GM23248 (cell line): ENCODE data around the gene RNASEL. TPM values are rescaled to one million over a fixed set of nuclear protein-coding genes. Genes with fewer than 3 reads are reported as not detected.

ENCODE experiments used
- DNase-seq: peaks from one replicate; pipeline ENCODE4 v3.0.0-alpha.2; 2015
- H2AFZ ChIP-seq: fragments of 200-600 bp; sonication (generic); 2 replicates; pipeline ENCODE4 v1.6.1; 2016; ENCODE audit warnings: antibody characterized with exemption
- H3F3A ChIP-seq: fragments of 200-600 bp; sonication (generic); 2 replicates; pipeline ENCODE4 v1.6.1; 2016; ENCODE audit warnings: mild to moderate bottlenecking, antibody characterized with exemption, mixed run types; ENCODE audit not compliant: insufficient read depth
- H3K27ac ChIP-seq: fragments of 200-600 bp; sonication (generic); 2 replicates; pipeline ENCODE4 v1.5.1; 2016; ENCODE audit warnings: mild to moderate bottlenecking
- H3K27me3 ChIP-seq: fragments of 200-600 bp; sonication (generic); replicated peaks from 2 replicates; pipeline ENCODE4 v1.6.1; 2016; ENCODE audit warnings: mild to moderate bottlenecking; ENCODE audit not compliant: insufficient read depth
- H3K36me3 ChIP-seq: fragments of 200-600 bp; sonication (generic); 2 replicates; pipeline ENCODE4 v1.6.1; 2016; ENCODE audit warnings: low read depth, mild to moderate bottlenecking
- H3K4me1 ChIP-seq: fragments of 200-600 bp; sonication (generic); 2 replicates; pipeline ENCODE4 v1.6.1; 2016; ENCODE audit warnings: mild to moderate bottlenecking; ENCODE audit not compliant: insufficient read depth
- H3K4me2 ChIP-seq: fragments of 200-600 bp; sonication (generic); one replicate; pipeline ENCODE4 v1.6.1; 2016; ENCODE audit warnings: mild to moderate bottlenecking; ENCODE audit not compliant: unreplicated experiment
- H3K4me3 ChIP-seq: fragments of 200-600 bp; sonication (generic); 2 replicates; pipeline ENCODE4 v1.5.1; 2016; ENCODE audit warnings: mild to moderate bottlenecking
- H3K79me2 ChIP-seq: fragments of 200-600 bp; sonication (generic); 2 replicates; pipeline ENCODE4 v1.6.1; 2016; ENCODE audit warnings: mild to moderate bottlenecking; ENCODE audit not compliant: insufficient read depth
- H3K9ac ChIP-seq: fragments of 200-600 bp; sonication (generic); 2 replicates; pipeline ENCODE4 v1.6.1; 2016; ENCODE audit warnings: mild to moderate bottlenecking
- H3K9me2 ChIP-seq: fragments of 200-600 bp; sonication (generic); 2 replicates; pipeline ENCODE4 v1.6.1; 2016; ENCODE audit warnings: mixed run types, mild to moderate bottlenecking, moderate library complexity; ENCODE audit not compliant: insufficient read depth
- H3K9me3 ChIP-seq: fragments of 200-600 bp; sonication (generic); one replicate; pipeline ENCODE4 v1.6.1; 2017; ENCODE audit warnings: low read depth
- H4K20me1 ChIP-seq: fragments of 200-600 bp; sonication (generic); 2 replicates; pipeline ENCODE4 v1.6.0; 2016; ENCODE audit not compliant: insufficient read depth
- EZH2 ChIP-seq: fragments of 200-600 bp; sonication (generic); IDR thresholded peaks from 2 replicates; pipeline ENCODE4 v1.6.1; 2018; ENCODE audit warnings: antibody characterized with exemption, mild to moderate bottlenecking; ENCODE audit not compliant: insufficient read depth, poor library complexity, severe bottlenecking
- EZH2phosphoT487 ChIP-seq: fragments of 200-600 bp; sonication (generic); IDR thresholded peaks from 2 replicates; pipeline ENCODE4 v1.6.1; 2018; ENCODE audit warnings: antibody characterized with exemption, moderate library complexity, mild to moderate bottlenecking, low read depth; ENCODE audit not compliant: insufficient read depth
- WGBS, 2 experiments: methylation state at CpG; one replicate each; pipeline ENCODE4 v1.1.6; 2015 to 2017; ENCODE audit warnings: low lambda C conversion rate in 2 of 2, low coverage in 1 of 2; ENCODE audit errors: missing lambda C conversion rate in 2 of 2; 5-methylcytosine and 5-hydroxymethylcytosine counted together
- in situ Hi-C: fragments of 300-500 bp; cut with MboI; formaldehyde crosslinking; loops from 2 replicates; pipeline ENCODE4 v1.15.0; 2020
- polyA plus RNA-seq: library from polyadenylated mRNA; unstranded; fragments of >200 nt; fragmentation: Nextera tagmentation; extraction: Ambion mirVana; gene quantifications from 2 replicates; pipeline ENCODE4 v1.2.1, GENCODE V29; 2016
- total RNA-seq: library from RNA; depleted of rRNA; stranded (reverse); fragments of >200 nt; shearing (Covaris generic); gene quantifications from 2 replicates; pipeline ENCODE4 v1.2.3, GENCODE V29; 2014

The RNASEL gene
- total and polyA plus RNA-seq, 2 experiments from 2014 or later: 7.9 to 10.1 TPM

GRCh38 chr1:182630586-182630985 is 41.5 kb upstream of the RNASEL start:
- WGBS, 2 experiments: 84 to 88% methylated on average over 1 of the region's 1 CpG
- Histone ChIP-seq H3K9me3 (no peaks in the 10 kb centered on the region), H3K4me3 (no peak overlapping the region), H3K4me1 (peaks cover 7% of the 10 kb centered on the region), H3K9ac (no peak overlapping the region), H3K9me2 (no peaks in the 10 kb centered on the region), H3K4me2 (no peak overlapping the region), H3K79me2 (no peaks in the 10 kb centered on the region), H3K36me3 (no peaks in the 10 kb centered on the region), H2AFZ (no peak overlapping the region), H3K27ac (no peak overlapping the region), H3K27me3 (no peaks in the 10 kb centered on the region), H3F3A (no peaks in the 10 kb centered on the region), H4K20me1 (no peaks in the 10 kb centered on the region)
- in situ Hi-C loops: no loop called here
- no peak for DNase-seq
- TF ChIP-seq EZH2phosphoT487 (no peak), EZH2 (no peak)

DNA sequence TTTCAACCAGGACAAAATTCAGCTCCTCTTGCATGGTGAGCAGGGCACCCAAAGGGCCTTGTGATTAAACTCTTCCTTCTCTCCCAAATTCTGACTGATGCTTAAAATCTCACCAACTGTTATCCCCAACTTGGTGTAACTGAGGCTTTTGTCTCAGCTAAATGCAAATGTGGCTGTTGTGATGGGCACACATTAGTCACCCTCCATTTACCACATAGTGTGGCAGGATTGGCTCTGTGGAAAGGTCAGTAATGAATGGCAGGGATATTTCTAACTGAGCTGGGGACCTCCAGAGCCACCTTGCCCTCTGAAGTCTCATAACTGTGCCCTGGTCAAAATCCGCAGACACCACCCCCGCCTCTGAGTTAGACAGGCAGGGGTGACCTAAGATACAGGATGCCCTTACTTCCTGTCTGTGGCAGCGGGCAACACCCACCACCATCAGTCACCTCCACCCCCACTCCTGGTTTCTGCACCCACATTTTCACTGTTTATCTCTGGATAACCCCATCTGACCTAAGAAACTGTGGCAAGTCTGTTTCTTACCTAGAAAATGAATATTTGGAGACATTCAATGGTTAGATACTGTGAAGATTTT is 40.5 kb upstream of the RNASEL start:
- no peak overlapping the region for H3K4me2 ChIP-seq
- H3K9me3 ChIP-seq: no peaks in the 10 kb centered on the region
- H2AFZ ChIP-seq: no peak overlapping the region
- peaks cover 7% of the 10 kb centered on the region for H3K4me1 ChIP-seq
- WGBS, 2 experiments: 69 to 83% methylated on average over 3 of the region's 3 CpGs
- no peaks in the 10 kb centered on the region for H3K27me3 ChIP-seq
- TF ChIP-seq EZH2phosphoT487 (no peak), EZH2 (no peak)
- no peak overlapping the region for H3K9ac ChIP-seq
- no peaks in the 10 kb centered on the region for H3K36me3 ChIP-seq
- H3K9me2 ChIP-seq: no peaks in the 10 kb centered on the region
- no peaks in the 10 kb centered on the region for H3F3A ChIP-seq
- no peaks in the 10 kb centered on the region for H4K20me1 ChIP-seq
- no peak for DNase-seq
- no peak overlapping the region for H3K27ac ChIP-seq
- in situ Hi-C loops: no loop called here
- H3K79me2 ChIP-seq: no peaks in the 10 kb centered on the region
- H3K4me3 ChIP-seq: no peak overlapping the region

DNA sequence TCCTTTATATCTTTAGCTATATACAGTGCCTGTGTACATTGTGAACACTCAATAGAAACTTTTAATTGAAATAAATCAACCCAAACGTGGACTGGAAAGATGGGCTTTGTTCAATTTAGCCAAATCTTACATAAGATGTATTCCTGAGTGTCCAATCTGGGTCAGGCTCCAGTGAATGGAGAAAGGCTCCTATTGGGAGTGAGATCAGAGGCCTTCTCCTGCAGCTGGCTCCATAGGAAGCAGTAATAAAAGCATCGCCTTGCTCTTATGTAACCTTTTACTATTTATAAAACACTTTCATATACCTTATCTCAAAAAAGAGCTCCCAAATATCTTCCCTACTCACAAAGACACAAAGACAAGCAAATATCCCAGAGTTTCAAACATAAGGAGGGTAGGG is 40.0 kb upstream of the RNASEL start:
- no peak overlapping the region for H3K9ac ChIP-seq
- TF ChIP-seq EZH2phosphoT487 (no peak), EZH2 (no peak)
- no peak overlapping the region for H3K4me2 ChIP-seq
- no peak overlapping the region for H3K4me3 ChIP-seq
- no peaks in the 10 kb centered on the region for H3F3A ChIP-seq
- H3K27ac ChIP-seq: no peak overlapping the region
- in situ Hi-C loops: no loop called here
- no peak for DNase-seq
- H3K4me1 ChIP-seq: peaks cover 7% of the 10 kb centered on the region
- H3K36me3 ChIP-seq: no peaks in the 10 kb centered on the region
- H3K27me3 ChIP-seq: no peaks in the 10 kb centered on the region
- no peak overlapping the region for H2AFZ ChIP-seq
- no peaks in the 10 kb centered on the region for H3K79me2 ChIP-seq
- WGBS, 2 experiments: 55 to 57% methylated on average over 2 of the region's 2 CpGs
- H4K20me1 ChIP-seq: no peaks in the 10 kb centered on the region
- H3K9me2 ChIP-seq: no peaks in the 10 kb centered on the region
- no peaks in the 10 kb centered on the region for H3K9me3 ChIP-seq

DNA sequence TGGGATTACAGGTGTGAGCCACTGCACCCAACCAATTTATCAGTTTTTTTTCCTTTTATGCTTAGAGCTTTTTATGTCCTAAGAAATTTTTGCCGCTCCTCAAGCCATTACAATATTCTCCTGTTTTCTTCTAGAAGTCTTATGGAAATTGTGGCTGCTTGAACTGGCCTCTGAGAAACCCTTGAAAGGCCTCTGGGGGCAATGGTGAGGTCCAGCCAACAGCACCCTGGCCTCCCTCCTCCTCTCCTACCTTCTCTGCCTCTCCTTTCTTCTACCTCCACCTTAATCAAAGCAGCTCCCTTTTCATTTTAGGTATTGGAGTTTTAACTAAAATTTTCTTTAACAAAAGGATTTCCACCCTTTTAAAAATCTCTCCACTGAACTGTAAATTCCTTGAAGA is 39.6 kb upstream of the RNASEL start:
- H3F3A ChIP-seq: no peaks in the 10 kb centered on the region
- H2AFZ ChIP-seq: no peak overlapping the region
- peaks cover 7% of the 10 kb centered on the region for H3K4me1 ChIP-seq
- H3K79me2 ChIP-seq: no peaks in the 10 kb centered on the region
- WGBS, 2 experiments: 94 to 100% methylated on average over 1 of the region's 1 CpG
- H3K9me2 ChIP-seq: no peaks in the 10 kb centered on the region
- H3K9me3 ChIP-seq: no peaks in the 10 kb centered on the region
- no peak overlapping the region for H3K4me2 ChIP-seq
- in situ Hi-C loops: no loop called here
- H3K36me3 ChIP-seq: no peaks in the 10 kb centered on the region
- DNase-seq: no peak
- no peaks in the 10 kb centered on the region for H3K27me3 ChIP-seq
- no peaks in the 10 kb centered on the region for H4K20me1 ChIP-seq
- H3K4me3 ChIP-seq: no peak overlapping the region
- no peak overlapping the region for H3K9ac ChIP-seq
- TF ChIP-seq EZH2phosphoT487 (no peak), EZH2 (no peak)
- H3K27ac ChIP-seq: no peak overlapping the region

DNA sequence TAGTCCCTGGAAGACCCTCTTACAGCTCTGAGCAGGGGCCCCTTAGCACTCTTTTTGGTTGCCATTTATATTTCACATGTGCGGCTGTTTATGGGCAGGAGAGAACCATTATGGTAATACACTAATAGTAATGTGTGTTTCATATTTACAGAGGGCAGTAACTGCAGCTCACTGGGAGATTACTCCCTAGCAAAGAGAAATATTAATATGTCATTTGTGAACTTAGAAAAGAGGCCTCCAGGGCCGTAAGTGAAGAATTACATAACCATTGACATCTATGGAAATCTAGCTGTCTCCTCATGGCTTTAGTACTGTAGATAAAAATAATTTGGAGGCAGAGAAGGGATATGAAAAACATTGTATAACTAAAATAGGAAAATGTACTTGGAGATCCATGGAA is 38.6 kb upstream of the RNASEL start:
- Histone ChIP-seq H3K4me1 (peaks cover 12% of the 10 kb centered on the region), H4K20me1 (no peaks in the 10 kb centered on the region), H3K79me2 (no peaks in the 10 kb centered on the region), H3K27me3 (no peaks in the 10 kb centered on the region), H3K9me3 (no peaks in the 10 kb centered on the region), H3K9ac (no peak overlapping the region), H3K4me3 (no peak overlapping the region), H3K36me3 (no peaks in the 10 kb centered on the region), H2AFZ (no peak overlapping the region), H3F3A (no peaks in the 10 kb centered on the region), H3K9me2 (no peaks in the 10 kb centered on the region), H3K4me2 (no peak overlapping the region), H3K27ac (no peak overlapping the region)
- WGBS, 2 experiments: 91 to 96% methylated on average over 2 of the region's 2 CpGs
- DNase-seq: no peak
- in situ Hi-C loops: no loop called here
- no peak for TF ChIP-seq EZH2phosphoT487
- no peak for TF ChIP-seq EZH2
